Mucosa of stomach (tissue), 1 donor: ENCODE data around the gene FOXA2.
"Not testable (repeated sequence)": the region's sequence is repeated elsewhere in the genome, so short reads cannot be mapped to it uniquely, and the experiment has no call there.

Source experiments
- H3K27me3 ChIP-seq: one replicate; pipeline ENCODE4 v1.7.0; 2013; ENCODE audit warnings: mild to moderate bottlenecking, low read length; ENCODE audit not compliant: control insufficient read depth, insufficient read depth
- H3K36me3 ChIP-seq: one replicate; pipeline ENCODE4 v1.7.0; 2013; ENCODE audit warnings: low read length; ENCODE audit not compliant: control insufficient read depth, insufficient read depth
- H3K4me1 ChIP-seq: one replicate; pipeline ENCODE4 v1.7.0; 2013; ENCODE audit warnings: mild to moderate bottlenecking, low read length; ENCODE audit not compliant: control insufficient read depth, insufficient read depth
- H3K4me3 ChIP-seq: one replicate; pipeline ENCODE4 v1.7.0; 2013; ENCODE audit warnings: low read length
- H3K9ac ChIP-seq: one replicate; pipeline ENCODE4 v1.7.0; 2013; ENCODE audit warnings: mild to moderate bottlenecking, low read length, moderate library complexity
- H3K9me3 ChIP-seq: one replicate; pipeline ENCODE4 v1.7.0; 2013; ENCODE audit warnings: mild to moderate bottlenecking, low read length, moderate library complexity; ENCODE audit not compliant: control insufficient read depth
- donor health status: Pancreatic carcinoma.

FOXA2 gene

DNA sequence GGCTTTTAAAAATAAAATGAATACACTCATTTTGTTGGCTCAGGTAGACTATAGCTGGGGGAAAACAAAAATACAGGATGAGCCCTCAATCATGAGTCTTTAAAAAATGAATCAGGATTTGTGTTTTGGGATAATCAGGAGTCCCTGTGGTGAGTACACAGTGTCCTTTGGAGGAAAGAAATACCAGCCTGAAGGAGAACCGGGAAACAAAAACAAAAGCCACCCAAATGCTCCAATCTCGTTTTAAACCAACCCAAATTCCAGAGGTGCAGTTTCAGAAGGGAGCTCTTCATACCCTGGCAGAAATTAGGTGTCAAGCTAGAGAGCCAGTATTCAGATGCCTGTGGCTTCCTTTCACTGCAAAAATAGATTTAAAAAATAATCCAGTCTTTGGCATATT, 23.3 kb upstream of the FOXA2 start:
- no peaks in the 10 kb centered on the region for H3K9me3 ChIP-seq
- no peaks in the 10 kb centered on the region for H3K36me3 ChIP-seq
- no peaks in the 10 kb centered on the region for H3K27me3 ChIP-seq
- no peak overlapping the region for H3K4me3 ChIP-seq
- H3K9ac ChIP-seq = no peak overlapping the region
- H3K4me1 ChIP-seq = peaks cover 23% of the 10 kb centered on the region

DNA sequence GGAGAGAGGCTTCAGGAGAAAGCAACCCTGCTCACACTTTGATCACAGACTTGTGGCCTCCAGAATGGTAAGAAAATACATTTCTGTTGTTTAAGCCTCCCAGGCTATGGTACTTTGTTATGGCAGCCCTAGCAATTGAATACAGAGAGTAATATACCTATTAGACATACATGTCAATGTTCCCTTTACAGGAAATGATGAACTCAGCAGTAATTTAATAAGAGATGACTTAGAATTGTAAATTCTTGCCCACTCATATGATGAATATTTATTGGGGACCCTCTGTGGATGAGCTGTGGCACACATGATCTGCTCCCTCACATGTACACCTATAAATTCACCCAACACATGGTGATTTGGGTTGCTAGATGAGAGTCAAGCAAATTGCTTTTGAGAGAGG, 20.4 kb upstream of the FOXA2 start:
- Histone ChIP-seq H3K4me3 (no peak overlapping the region), H3K9ac (no peak overlapping the region), H3K4me1 (peaks cover 28% of the 10 kb centered on the region), H3K9me3 (no peaks in the 10 kb centered on the region), H3K36me3 (no peaks in the 10 kb centered on the region), H3K27me3 (no peaks in the 10 kb centered on the region)

DNA sequence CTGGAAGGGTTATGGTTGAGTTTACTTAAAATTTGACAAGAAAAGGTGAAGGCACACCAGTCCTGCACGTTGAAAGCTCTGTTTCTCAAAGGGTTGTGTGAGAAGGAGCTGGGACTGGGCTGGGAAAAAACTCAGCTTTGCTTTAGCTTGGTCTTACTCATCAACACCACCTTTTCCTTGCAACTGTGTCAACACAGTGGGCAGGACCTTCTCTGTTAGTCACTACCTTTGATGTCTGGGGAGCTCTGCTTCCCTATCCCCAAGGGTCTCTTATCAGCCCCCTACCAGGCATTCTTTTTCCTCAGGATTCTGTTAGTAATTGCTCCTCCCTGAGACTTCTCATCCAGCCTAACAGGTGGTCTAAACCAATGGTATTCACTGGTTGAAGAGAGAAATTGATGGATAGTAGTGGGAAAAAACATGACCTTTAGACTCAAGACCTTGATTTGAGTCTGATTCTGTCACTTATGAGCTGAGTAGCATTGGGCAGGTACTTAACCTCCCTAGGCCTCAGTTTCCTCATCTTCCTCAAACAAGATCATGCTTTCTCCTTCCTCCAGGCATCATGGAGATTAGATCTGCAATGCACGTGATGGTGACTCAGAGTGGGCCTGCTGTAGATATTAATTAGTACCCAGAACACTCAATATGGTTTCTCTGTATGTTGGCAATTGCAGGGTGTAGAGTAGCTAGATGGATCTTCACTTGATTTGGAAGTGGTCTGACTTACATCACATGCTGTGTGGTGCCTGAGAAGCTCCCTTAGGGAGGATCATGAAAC, 17.2 kb upstream of the FOXA2 start:
- Histone ChIP-seq H3K36me3 (no peaks in the 10 kb centered on the region), H3K27me3 (no peaks in the 10 kb centered on the region), H3K4me1 (peaks cover 40% of the 10 kb centered on the region), H3K9me3 (no peaks in the 10 kb centered on the region), H3K4me3 (no peak overlapping the region), H3K9ac (no peak overlapping the region)

DNA sequence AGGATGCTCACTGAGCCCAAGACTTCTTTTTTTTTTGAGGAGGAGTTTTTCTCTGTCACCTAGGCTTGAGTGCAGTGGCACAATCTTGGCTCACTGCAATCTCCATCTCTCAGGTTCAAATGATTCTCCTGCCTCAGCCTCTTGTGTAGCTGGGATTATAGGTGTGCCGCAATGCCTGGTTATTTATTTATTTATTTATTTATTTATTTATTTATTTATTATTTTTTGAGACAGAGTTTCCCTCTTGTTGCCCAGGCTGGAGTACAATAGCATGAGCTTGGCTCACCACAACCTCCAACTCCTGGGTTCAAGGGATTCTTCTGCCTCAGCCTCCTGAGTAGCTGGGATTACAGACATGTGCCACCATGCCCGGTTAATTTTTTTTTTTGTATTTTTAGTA, 14.9 kb upstream of the FOXA2 start:
- not testable (repeated sequence) for H3K9me3 ChIP-seq, H3K9ac ChIP-seq, H3K4me3 ChIP-seq, H3K27me3 ChIP-seq, H3K36me3 ChIP-seq
- H3K4me1 ChIP-seq = peaks cover 47% of the 10 kb centered on the region

DNA sequence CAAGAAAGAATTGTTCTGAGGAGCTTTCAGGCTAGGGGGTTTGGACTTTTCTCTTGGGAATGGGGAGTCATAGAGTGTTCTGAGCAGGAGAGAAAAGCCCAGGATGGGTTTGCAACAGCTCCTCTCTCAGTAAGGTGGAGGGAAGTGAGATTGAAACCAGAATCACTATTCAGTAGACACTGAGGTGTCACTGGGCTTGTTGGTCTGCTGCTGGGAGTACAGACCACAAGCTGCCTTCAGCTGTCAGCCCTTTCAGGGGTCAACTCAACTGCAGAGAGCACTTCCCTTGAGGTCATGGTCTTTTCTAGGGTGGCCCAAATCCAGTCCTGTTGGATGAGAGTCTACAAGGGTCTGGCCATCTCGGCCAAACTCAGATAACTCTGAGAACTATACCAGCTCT, 12.9 kb upstream of the FOXA2 start:
- H3K9ac ChIP-seq = no peak overlapping the region
- H3K27me3 ChIP-seq = no peaks in the 10 kb centered on the region
- no peaks in the 10 kb centered on the region for H3K36me3 ChIP-seq
- peaks cover 42% of the 10 kb centered on the region for H3K4me1 ChIP-seq
- H3K4me3 ChIP-seq = no peak overlapping the region
- no peaks in the 10 kb centered on the region for H3K9me3 ChIP-seq

DNA sequence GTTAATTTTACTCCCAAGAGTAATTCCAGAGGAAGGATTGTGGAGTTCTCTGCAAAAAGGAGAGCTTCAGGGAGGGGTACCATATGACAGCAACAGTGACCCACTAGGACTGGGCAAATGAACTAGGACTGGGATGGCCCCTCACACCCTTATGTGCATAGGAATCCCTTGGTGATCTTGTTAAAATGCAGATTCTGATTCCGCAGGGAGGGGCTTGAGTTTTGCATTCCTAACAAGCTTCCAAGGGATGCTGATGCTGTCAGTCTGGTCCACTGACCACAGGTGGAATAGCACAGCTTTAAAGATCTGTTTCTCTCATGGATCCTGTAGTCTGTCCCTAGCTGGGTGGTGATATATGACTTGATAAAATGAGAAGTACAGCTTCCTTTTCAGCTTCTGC, 6.3 kb upstream of the FOXA2 start:
- Histone ChIP-seq H3K27me3 (peaks cover 3% of the 10 kb centered on the region), H3K9me3 (no peaks in the 10 kb centered on the region), H3K4me1 (peaks cover 14% of the 10 kb centered on the region), H3K4me3 (no peak overlapping the region), H3K9ac (no peak overlapping the region), H3K36me3 (no peaks in the 10 kb centered on the region)

DNA sequence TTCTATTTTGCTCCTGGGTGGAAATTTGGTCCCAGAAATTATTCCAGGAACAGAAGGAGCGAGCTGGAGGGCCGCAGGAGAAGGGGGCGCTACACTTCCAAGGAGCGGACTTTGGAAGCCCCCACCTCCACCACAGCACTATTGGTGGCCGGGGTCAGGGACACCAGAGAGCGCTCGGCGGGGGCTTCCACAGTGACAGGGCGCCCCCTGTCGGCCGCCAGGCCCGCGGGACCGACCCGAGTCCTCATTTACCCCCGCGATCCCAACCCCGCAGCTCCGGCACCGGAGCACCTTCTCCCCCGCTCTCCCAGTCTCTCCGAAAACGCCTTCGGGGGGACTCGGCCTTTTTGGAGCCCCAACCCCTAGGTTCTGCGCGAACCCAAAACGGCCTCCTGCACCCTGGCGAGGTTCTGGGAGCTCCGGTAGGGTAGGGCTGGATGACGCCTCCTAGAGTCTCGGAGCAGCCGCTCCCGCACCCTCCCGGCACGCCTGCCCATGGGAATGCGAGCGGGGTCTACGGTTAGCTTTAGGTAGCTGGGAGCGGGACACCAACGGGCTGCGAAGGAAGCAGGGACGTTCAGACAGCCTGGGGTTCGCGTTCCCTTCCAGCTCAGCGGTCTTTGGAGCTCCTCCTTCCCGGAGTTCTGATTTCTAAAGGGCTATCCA, 2.4 kb upstream of the FOXA2 start:
- H3K4me3 ChIP-seq = peak overlapping the region; percentile 67
- peak overlapping the region; percentile 76 for H3K9ac ChIP-seq
- no peaks in the 10 kb centered on the region for H3K36me3 ChIP-seq
- H3K27me3 ChIP-seq = peaks cover 26% of the 10 kb centered on the region
- H3K4me1 ChIP-seq = peaks cover 16% of the 10 kb centered on the region
- no peaks in the 10 kb centered on the region for H3K9me3 ChIP-seq

DNA sequence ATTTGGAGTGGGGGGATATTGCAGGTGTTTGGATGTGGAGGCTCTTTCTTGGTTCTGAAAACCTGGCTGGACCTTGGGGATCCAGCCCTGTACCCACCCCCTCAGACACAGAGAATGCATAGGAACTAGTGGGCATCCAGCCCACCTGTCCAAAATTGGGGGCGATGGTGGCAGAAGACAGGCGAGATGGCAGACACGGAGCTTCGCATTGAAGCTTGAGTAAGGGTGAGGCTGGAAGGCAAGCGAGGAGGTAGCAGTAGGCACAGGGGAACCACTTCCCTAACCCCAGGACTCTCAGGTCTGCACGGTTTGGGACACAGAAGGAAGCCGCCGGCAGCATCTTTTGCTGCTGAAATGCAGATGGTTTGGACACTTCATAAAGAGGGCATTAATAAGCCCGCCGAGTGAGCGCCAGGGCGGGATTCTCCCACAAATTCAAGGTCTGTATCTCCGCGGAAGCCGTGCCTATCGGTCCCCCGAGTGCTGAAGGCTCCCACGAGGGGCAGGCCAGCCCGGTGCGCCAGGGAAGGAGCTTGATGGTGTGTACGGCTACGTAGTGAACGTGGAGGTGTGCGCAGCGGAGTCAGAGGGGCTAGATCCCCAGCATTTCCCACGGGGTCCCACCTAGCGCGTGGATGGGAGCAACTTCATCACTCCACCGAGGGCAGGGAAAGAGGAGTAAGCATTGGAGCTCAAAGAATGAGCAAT, 1.6 kb upstream of the FOXA2 start:
- Histone ChIP-seq H3K36me3 (no peaks in the 10 kb centered on the region), H3K4me3 (peak overlapping the region; percentile 48), H3K9ac (peak overlapping the region; percentile 89), H3K4me1 (peaks cover 16% of the 10 kb centered on the region), H3K9me3 (no peaks in the 10 kb centered on the region), H3K27me3 (peaks cover 28% of the 10 kb centered on the region)

DNA sequence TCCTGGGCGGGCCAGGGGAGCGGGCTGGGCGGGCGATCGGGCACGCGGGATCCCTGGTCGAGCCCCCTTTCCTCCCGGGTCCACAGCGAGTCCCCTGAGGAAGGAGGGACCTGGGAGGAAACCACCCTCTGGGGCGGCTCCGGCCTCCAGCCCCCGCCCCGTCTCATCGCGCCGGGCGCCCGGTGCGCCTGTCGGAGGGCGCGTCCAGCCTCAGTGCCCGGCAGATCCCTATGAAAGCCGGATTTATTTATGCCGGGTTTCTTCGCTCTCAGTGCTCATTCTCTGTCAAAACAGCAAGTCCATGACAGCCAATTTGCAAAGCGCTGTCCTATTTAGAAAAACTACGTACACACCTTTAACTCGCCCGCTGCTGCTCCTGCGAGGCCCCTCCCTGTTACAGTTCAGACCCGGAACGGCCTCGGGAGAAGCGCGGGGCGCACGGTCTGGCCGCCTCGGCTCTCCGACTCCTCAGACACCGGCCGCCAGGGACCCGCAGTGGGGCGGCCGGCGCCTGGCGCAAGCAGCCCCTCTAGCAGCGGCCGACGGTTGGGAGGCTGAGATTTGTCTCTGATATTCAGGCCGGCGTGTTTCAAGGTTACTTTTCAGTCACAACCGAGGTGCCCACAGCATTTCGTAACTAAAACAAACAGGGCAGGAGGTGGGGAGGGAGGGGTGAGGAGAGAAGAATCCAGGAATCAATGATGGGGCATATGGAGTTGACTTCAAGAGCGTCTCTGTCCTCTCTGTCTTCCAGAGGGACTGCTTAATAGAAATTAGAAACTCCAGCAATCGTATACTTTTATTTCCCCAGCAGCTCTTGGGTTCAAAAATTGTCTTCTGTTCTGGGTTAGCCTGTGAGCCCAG, 782 bp upstream of the FOXA2 start:
- Histone ChIP-seq H3K36me3 (no peaks in the 10 kb centered on the region), H3K4me1 (peaks cover 19% of the 10 kb centered on the region), H3K27me3 (peaks cover 29% of the 10 kb centered on the region), H3K9me3 (no peaks in the 10 kb centered on the region), H3K4me3 (peak overlapping the region; percentile 48), H3K9ac (peak overlapping the region; percentile 89)

DNA sequence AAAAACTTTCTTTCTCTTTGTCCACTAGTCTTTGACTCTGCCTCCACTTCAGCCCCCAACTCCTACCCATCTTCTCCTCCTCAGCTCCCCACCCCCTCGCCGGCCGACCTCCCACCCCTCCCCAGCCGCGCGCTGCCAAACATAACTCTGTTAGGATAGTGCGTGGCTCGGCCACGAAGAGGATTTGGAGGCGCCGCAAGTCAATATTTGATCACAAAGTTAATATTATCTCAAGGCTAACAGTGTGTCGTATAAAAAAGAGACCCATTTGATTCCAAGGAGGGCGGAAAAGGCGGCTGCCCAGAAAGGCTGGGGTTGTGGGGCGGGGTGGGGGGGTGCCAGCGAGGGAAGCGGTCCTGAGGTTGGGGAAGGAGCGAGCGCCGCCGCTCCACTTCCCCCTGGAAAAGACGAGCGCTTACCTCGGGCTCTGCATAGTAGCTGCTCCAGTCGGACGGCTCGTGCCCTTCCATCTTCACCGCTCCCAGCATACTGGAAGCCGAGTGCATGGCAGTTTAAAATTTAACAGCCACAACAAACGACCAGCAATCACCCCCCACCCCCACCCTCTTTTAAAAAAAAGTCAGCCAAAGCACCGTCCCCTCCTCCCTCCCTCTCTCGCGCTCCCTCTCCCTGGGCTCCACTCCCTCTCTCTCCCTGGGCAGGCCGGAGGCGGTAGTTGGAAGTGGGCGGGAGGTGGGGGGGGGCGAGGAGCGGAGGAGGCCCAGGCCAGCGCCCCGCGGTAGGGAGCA, 425 bp downstream of the FOXA2 start:
- Histone ChIP-seq H3K27me3 (peaks cover 36% of the 10 kb centered on the region), H3K36me3 (no peaks in the 10 kb centered on the region), H3K4me3 (peak overlapping the region; percentile 89), H3K9ac (peak overlapping the region; percentile 98), H3K9me3 (no peaks in the 10 kb centered on the region), H3K4me1 (peaks cover 25% of the 10 kb centered on the region)
